Mesenchymal stem cell (in vitro differentiated cells and primary cell): ENCODE data around the gene ERG.

Experiments used
- DNase-seq: peaks from one replicate; pipeline ENCODE4 v3.0.0-alpha.2; 2013
- H2AFZ ChIP-seq: one replicate; pipeline ENCODE4 v1.6.1; 2013; ENCODE audit warnings: low read depth, mild to moderate bottlenecking, control low read depth, inconsistent platforms, low read length, moderate library complexity
- H2AK5ac ChIP-seq: 2 replicates; pipeline ENCODE4 v1.6.1; 2013; ENCODE audit warnings: low read length, moderate library complexity, mild to moderate bottlenecking, inconsistent platforms; ENCODE audit not compliant: severe bottlenecking
- H2BK120ac ChIP-seq: one replicate; pipeline ENCODE4 v1.6.1; 2013; ENCODE audit warnings: low read depth, mild to moderate bottlenecking, inconsistent platforms, low read length, moderate library complexity
- H2BK12ac ChIP-seq, 2 experiments: one replicate each; pipeline ENCODE4 v1.6.1; 2013; ENCODE audit warnings: inconsistent platforms in 2 of 2, low read length in 2 of 2, mild to moderate bottlenecking in 2 of 2, moderate library complexity in 2 of 2, control low read depth in 1 of 2
- H2BK15ac ChIP-seq: one replicate; pipeline ENCODE4 v1.6.1; 2013; ENCODE audit warnings: mild to moderate bottlenecking, low read depth, inconsistent platforms; ENCODE audit not compliant: poor library complexity, severe bottlenecking
- H2BK5ac ChIP-seq: 2 replicates; pipeline ENCODE4 v1.6.1; 2013; ENCODE audit warnings: low read depth, mild to moderate bottlenecking, low read length, control low read depth, inconsistent platforms; ENCODE audit not compliant: poor library complexity, severe bottlenecking
- H3K14ac ChIP-seq, 2 experiments: one replicate each; pipeline ENCODE4 v1.6.1; 2013; ENCODE audit warnings: inconsistent platforms in 2 of 2, low read length in 2 of 2, control low read depth in 1 of 2, mild to moderate bottlenecking in 1 of 2, moderate library complexity in 1 of 2
- H3K18ac ChIP-seq, 2 experiments: one replicate each; pipeline ENCODE4 v1.6.1; 2013; ENCODE audit warnings: inconsistent platforms in 2 of 2, low read length in 2 of 2, control low read depth in 1 of 2, low read depth in 1 of 2, mild to moderate bottlenecking in 1 of 2
- H3K23ac ChIP-seq, 2 experiments: one replicate each; pipeline ENCODE4 v1.6.1; 2013; ENCODE audit warnings: inconsistent platforms in 2 of 2, low read length in 2 of 2, mild to moderate bottlenecking in 2 of 2, moderate library complexity in 2 of 2, control low read depth in 1 of 2
- H3K27ac ChIP-seq: 2 replicates; pipeline ENCODE4 v1.5.1; 2013; ENCODE audit warnings: mild to moderate bottlenecking, moderate library complexity, low read length, control low read depth, inconsistent platforms; ENCODE audit not compliant: poor library complexity, severe bottlenecking
- H3K27me3 ChIP-seq, 2 experiments: 2 replicates each; pipeline versions ENCODE4 v1.6.1 to v1.7.0; 2013; ENCODE audit warnings: low read length in 2 of 2, mild to moderate bottlenecking in 2 of 2, moderate library complexity in 2 of 2, control low read depth in 1 of 2, inconsistent platforms in 1 of 2; ENCODE audit not compliant: control insufficient read depth in 1 of 2, insufficient read depth in 1 of 2
- H3K36me3 ChIP-seq, 2 experiments: 2 replicates each; pipeline versions ENCODE4 v1.6.1 to v1.7.0; 2013; ENCODE audit warnings: low read length in 2 of 2, control low read depth in 1 of 2, inconsistent platforms in 1 of 2, low read depth in 1 of 2, mild to moderate bottlenecking in 1 of 2; ENCODE audit not compliant: insufficient read depth in 2 of 2, control insufficient read depth in 1 of 2
- H3K4ac ChIP-seq, 2 experiments: one replicate each; pipeline ENCODE4 v1.6.1; 2013; ENCODE audit warnings: inconsistent platforms in 2 of 2, low read length in 2 of 2, mild to moderate bottlenecking in 2 of 2, moderate library complexity in 2 of 2, control low read depth in 1 of 2, low read depth in 1 of 2
- H3K4me1 ChIP-seq: 2 replicates; pipeline ENCODE4 v1.6.1; 2013; ENCODE audit warnings: low read depth, low read length, control low read depth; ENCODE audit not compliant: control insufficient read depth, insufficient read depth
- H3K4me2 ChIP-seq: 2 replicates; pipeline ENCODE4 v1.6.1; 2013; ENCODE audit warnings: low read length, mild to moderate bottlenecking, inconsistent platforms; ENCODE audit not compliant: poor library complexity, severe bottlenecking
- H3K4me3 ChIP-seq, 2 experiments: 2 replicates each; pipeline versions ENCODE4 v1.5.1 to v1.7.0; 2013; ENCODE audit warnings: low read length in 2 of 2, mild to moderate bottlenecking in 2 of 2, control low read depth in 1 of 2, low read depth in 1 of 2; ENCODE audit not compliant: insufficient read depth in 1 of 2
- H3K79me1 ChIP-seq: replicated peaks from 2 replicates; pipeline ENCODE4 v1.6.1; 2013; ENCODE audit warnings: mild to moderate bottlenecking, control low read depth, low read length, inconsistent platforms; ENCODE audit not compliant: poor library complexity, severe bottlenecking
- H3K9ac ChIP-seq: 2 replicates; pipeline ENCODE4 v1.7.0; 2013; ENCODE audit warnings: mild to moderate bottlenecking, low read length, moderate library complexity
- H3K9me3 ChIP-seq: 2 replicates; pipeline ENCODE4 v1.7.0; 2013; ENCODE audit warnings: mild to moderate bottlenecking, low read length; ENCODE audit not compliant: control insufficient read depth
- H4K8ac ChIP-seq: one replicate; pipeline ENCODE4 v1.6.1; 2013; ENCODE audit warnings: inconsistent platforms, mild to moderate bottlenecking, low read length, moderate library complexity
- H4K91ac ChIP-seq: one replicate; pipeline ENCODE4 v1.6.1; 2013; ENCODE audit warnings: mild to moderate bottlenecking, low read length, inconsistent platforms
- WGBS: methylation state at CpG from one replicate; pipeline ENCODE4 v1.1.7; 2013; ENCODE audit warnings: mixed read lengths; 5-methylcytosine and 5-hydroxymethylcytosine counted together

ERG gene

GRCh38 chr21:38396325-38396724 lies 102.0 kb downstream of the ERG start:
- H3K27me3 ChIP-seq = peaks cover 3 to 4% of the 10 kb centered on the region in 2 experiments
- no peaks in the 10 kb centered on the region for H3K9me3 ChIP-seq
- H4K8ac ChIP-seq = no peak overlapping the region
- H2BK120ac ChIP-seq = no peak overlapping the region
- no peak overlapping the region for H2BK5ac ChIP-seq
- H3K4me3 ChIP-seq = no peak overlapping the region
- H3K79me1 ChIP-seq = no peaks in the 10 kb centered on the region
- H2BK15ac ChIP-seq = no peak overlapping the region
- H3K23ac ChIP-seq = no peak overlapping the region
- H3K27ac ChIP-seq = no peak overlapping the region
- H3K4me2 ChIP-seq = no peak overlapping the region
- no peak overlapping the region for H2BK12ac ChIP-seq
- no peak overlapping the region for H2AK5ac ChIP-seq
- no peak overlapping the region for H3K9ac ChIP-seq
- H3K14ac ChIP-seq = no peak overlapping the region
- DNase-seq = no peak
- H3K18ac ChIP-seq = no peak overlapping the region
- H3K4me1 ChIP-seq = no peaks in the 10 kb centered on the region
- H3K36me3 ChIP-seq = no peaks in the 10 kb centered on the region
- H3K4ac ChIP-seq = no peak overlapping the region
- 100% methylated on average over 1 of the region's 1 CpG for WGBS
- no peak overlapping the region for H4K91ac ChIP-seq
- H2AFZ ChIP-seq = no peak overlapping the region

- H3K14ac ChIP-seq = no peak overlapping the region
- no peak overlapping the region for H3K18ac ChIP-seq
- H3K79me1 ChIP-seq = no peaks in the 10 kb centered on the region
- H3K27me3 ChIP-seq = peaks cover 3 to 4% of the 10 kb centered on the region in 2 experiments
- no peak overlapping the region for H3K23ac ChIP-seq
- no peaks in the 10 kb centered on the region for H3K9me3 ChIP-seq
- H4K91ac ChIP-seq = no peak overlapping the region
- H2AFZ ChIP-seq = no peak overlapping the region
- no peak overlapping the region for H2BK15ac ChIP-seq
- H3K4ac ChIP-seq = no peak overlapping the region
- H2BK120ac ChIP-seq = no peak overlapping the region
- no peak overlapping the region for H3K4me3 ChIP-seq
- no peak overlapping the region for H3K27ac ChIP-seq
- H3K36me3 ChIP-seq = no peaks in the 10 kb centered on the region
- H4K8ac ChIP-seq = no peak overlapping the region
- no peak overlapping the region for H2AK5ac ChIP-seq
- no peak for DNase-seq
- H3K4me2 ChIP-seq = no peak overlapping the region
- H2BK12ac ChIP-seq = no peak overlapping the region
- 90% methylated on average over 6 of the region's 6 CpGs for WGBS
- no peak overlapping the region for H2BK5ac ChIP-seq
- H3K9ac ChIP-seq = no peak overlapping the region
- H3K4me1 ChIP-seq = no peaks in the 10 kb centered on the region
Measured at GRCh38 chr21:38395581-38395980, 102.7 kb downstream of the ERG start.

GRCh38 chr21:38392661-38393060 lies 105.6 kb downstream of the ERG start:
- no peak overlapping the region for H3K27ac ChIP-seq
- peaks cover 3 to 4% of the 10 kb centered on the region in 2 experiments for H3K27me3 ChIP-seq
- H2BK5ac ChIP-seq = no peak overlapping the region
- H3K18ac ChIP-seq = no peak overlapping the region
- H2BK15ac ChIP-seq = no peak overlapping the region
- no peak overlapping the region for H2BK12ac ChIP-seq
- no peak overlapping the region for H4K8ac ChIP-seq
- H3K9me3 ChIP-seq = no peaks in the 10 kb centered on the region
- WGBS = 40% methylated on average over 1 of the region's 1 CpG
- H3K36me3 ChIP-seq = no peaks in the 10 kb centered on the region
- no peak overlapping the region for H2AK5ac ChIP-seq
- no peak overlapping the region for H3K4me2 ChIP-seq
- H4K91ac ChIP-seq = no peak overlapping the region
- no peak overlapping the region for H3K14ac ChIP-seq
- no peak overlapping the region for H3K4me3 ChIP-seq
- no peak for DNase-seq
- no peaks in the 10 kb centered on the region for H3K4me1 ChIP-seq
- no peak overlapping the region for H3K9ac ChIP-seq
- no peak overlapping the region for H3K23ac ChIP-seq
- no peak overlapping the region for H2BK120ac ChIP-seq
- no peaks in the 10 kb centered on the region for H3K79me1 ChIP-seq
- no peak overlapping the region for H3K4ac ChIP-seq
- no peak overlapping the region for H2AFZ ChIP-seq

GRCh38 chr21:38389896-38390295 lies 108.4 kb downstream of the ERG start:
- Histone ChIP-seq H3K23ac (no peak overlapping the region), H4K8ac (no peak overlapping the region), H3K4me3 (no peak overlapping the region), H3K9ac (no peak overlapping the region), H3K79me1 (no peaks in the 10 kb centered on the region), H3K14ac (no peak overlapping the region), H2AFZ (no peak overlapping the region), H3K18ac (no peak overlapping the region), H2BK5ac (no peak overlapping the region), H3K4me1 (peaks cover 4% of the 10 kb centered on the region), H3K4ac (no peak overlapping the region), H2BK120ac (no peak overlapping the region), H3K4me2 (no peak overlapping the region), H3K36me3 (no peaks in the 10 kb centered on the region), H2AK5ac (no peak overlapping the region), H2BK12ac (no peak overlapping the region), H3K27ac (no peak overlapping the region), H2BK15ac (no peak overlapping the region), H3K27me3 (no peaks in the 10 kb centered on the region), H3K9me3 (no peaks in the 10 kb centered on the region), H4K91ac (no peak overlapping the region)
- DNase-seq = no peak
- WGBS = 96% methylated on average over 4 of the region's 5 CpGs
